ENCODE measurements around the gene DSCAML1. TPM values are rescaled to one million over a fixed set of nuclear protein-coding genes. Genes with fewer than 3 reads are reported as not detected.

The DSCAML1 gene
- total RNA-seq, 1 experiment from 2014 or later: not detected

GRCh38 chr11:117827521-117828511 lies 30.8 kb upstream of the DSCAML1 start:
- H3K9me2 ChIP-seq (replicated peaks; ENCODE audit: low read length): no peaks in the 10 kb centered on the region
- no peak for DNase-seq
- CTCF ChIA-PET: no interaction called here
- H3K36me3 ChIP-seq (ENCODE audit: low read depth, low read length): no peaks in the 10 kb centered on the region
- TF ChIP-seq, protein P1, sequence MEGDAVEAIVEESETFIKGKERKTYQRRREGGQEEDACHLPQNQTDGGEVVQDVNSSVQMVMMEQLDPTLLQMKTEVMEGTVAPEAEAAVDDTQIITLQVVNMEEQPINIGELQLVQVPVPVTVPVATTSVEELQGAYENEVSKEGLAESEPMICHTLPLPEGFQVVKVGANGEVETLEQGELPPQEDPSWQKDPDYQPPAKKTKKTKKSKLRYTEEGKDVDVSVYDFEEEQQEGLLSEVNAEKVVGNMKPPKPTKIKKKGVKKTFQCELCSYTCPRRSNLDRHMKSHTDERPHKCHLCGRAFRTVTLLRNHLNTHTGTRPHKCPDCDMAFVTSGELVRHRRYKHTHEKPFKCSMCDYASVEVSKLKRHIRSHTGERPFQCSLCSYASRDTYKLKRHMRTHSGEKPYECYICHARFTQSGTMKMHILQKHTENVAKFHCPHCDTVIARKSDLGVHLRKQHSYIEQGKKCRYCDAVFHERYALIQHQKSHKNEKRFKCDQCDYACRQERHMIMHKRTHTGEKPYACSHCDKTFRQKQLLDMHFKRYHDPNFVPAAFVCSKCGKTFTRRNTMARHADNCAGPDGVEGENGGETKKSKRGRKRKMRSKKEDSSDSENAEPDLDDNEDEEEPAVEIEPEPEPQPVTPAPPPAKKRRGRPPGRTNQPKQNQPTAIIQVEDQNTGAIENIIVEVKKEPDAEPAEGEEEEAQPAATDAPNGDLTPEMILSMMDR (conservative IDR thresholded peaks at IDR 0.05; ENCODE audit: low read depth, low read length): no peak
- no peak for TF ChIP-seq EZH2phosphoT487 (IDR thresholded peaks at IDR 0.05; ENCODE audit: borderline replicate concordance, low read length)
- TF ChIP-seq EZH2 (IDR thresholded peaks at IDR 0.05; ENCODE audit: low read length, unreplicated experiment): no peak
- intact Hi-C loops (cut with micrococcal nuclease): no loop called here
- ATAC-seq: no peak
- H3K4me2 ChIP-seq (ENCODE audit: low read length): no peak overlapping the region
- no peak overlapping the region for H3K4me3 ChIP-seq (ENCODE audit: low read length)
- no peak overlapping the region for H2AFZ ChIP-seq (ENCODE audit: low read length)
- peaks cover 8% of the 10 kb centered on the region for H3K4me1 ChIP-seq (ENCODE audit: insufficient read depth, low read length)
- BruUV-seq (replicated peaks): no TSS peak
- no peaks in the 10 kb centered on the region for H3K79me2 ChIP-seq (ENCODE audit: low read length)
- no peak overlapping the region for H3K9ac ChIP-seq (ENCODE audit: low read length)
- H3K9me3 ChIP-seq (ENCODE audit: low read length): no peaks in the 10 kb centered on the region
- peaks cover 80% of the 10 kb centered on the region for H3K27me3 ChIP-seq (ENCODE audit: low read length)
- no peak overlapping the region for H3K27ac ChIP-seq (ENCODE audit: low read length)
- POLR2A ChIA-PET (ENCODE audit: unreplicated experiment): interaction anchor here (0.6 kb wide), 1 partner anchor 63 kb away, joined by 3 read pairs; no protein-coding TSS in a partner anchor
- H4K20me1 ChIP-seq (ENCODE audit: low read length): no peaks in the 10 kb centered on the region
- no peaks in the 10 kb centered on the region for H3F3A ChIP-seq (ENCODE audit: low read length, unreplicated experiment)

- ChIA-PET POLR2A (ENCODE audit: unreplicated experiment) (no interaction called here), CTCF (no interaction called here)
- Histone ChIP-seq H3K27me3 (ENCODE audit: low read length) (peaks cover 78% of the 10 kb centered on the region), H3K4me3 (ENCODE audit: low read length) (no peak overlapping the region), H3K4me1 (ENCODE audit: insufficient read depth, low read length) (peaks cover 8% of the 10 kb centered on the region), H3K9ac (ENCODE audit: low read length) (no peak overlapping the region), H2AFZ (ENCODE audit: low read length) (no peak overlapping the region), H3K79me2 (ENCODE audit: low read length) (no peaks in the 10 kb centered on the region), H4K20me1 (ENCODE audit: low read length) (no peaks in the 10 kb centered on the region), H3F3A (ENCODE audit: low read length, unreplicated experiment) (no peaks in the 10 kb centered on the region), H3K4me2 (ENCODE audit: low read length) (no peak overlapping the region), H3K9me2 (replicated peaks; ENCODE audit: low read length) (no peaks in the 10 kb centered on the region), H3K36me3 (ENCODE audit: low read depth, low read length) (no peaks in the 10 kb centered on the region), H3K27ac (ENCODE audit: low read length) (no peak overlapping the region), H3K9me3 (ENCODE audit: low read length) (no peaks in the 10 kb centered on the region)
- TF ChIP-seq EZH2phosphoT487 (IDR thresholded peaks at IDR 0.05; ENCODE audit: borderline replicate concordance, low read length) (no peak), EZH2 (IDR thresholded peaks at IDR 0.05; ENCODE audit: low read length, unreplicated experiment) (no peak)
- TF ChIP-seq, protein P1 (conservative IDR thresholded peaks at IDR 0.05; ENCODE audit: low read depth, low read length): no peak
- ATAC-seq: no peak
- intact Hi-C loops (cut with micrococcal nuclease): no loop called here
- no TSS peak for BruUV-seq (replicated peaks)
- no peak for DNase-seq
Observed at GRCh38 chr11:117826832-117827231, 29.8 kb upstream of the DSCAML1 start.

- H3K79me2 ChIP-seq (ENCODE audit: low read length): no peaks in the 10 kb centered on the region
- no peaks in the 10 kb centered on the region for H3K9me3 ChIP-seq (ENCODE audit: low read length)
- H3K27me3 ChIP-seq (ENCODE audit: low read length): peaks cover 77% of the 10 kb centered on the region
- H2AFZ ChIP-seq (ENCODE audit: low read length): no peak overlapping the region
- POLR2A ChIA-PET (ENCODE audit: unreplicated experiment): no interaction called here
- no TSS peak for BruUV-seq (replicated peaks)
- H3F3A ChIP-seq (ENCODE audit: low read length, unreplicated experiment): no peaks in the 10 kb centered on the region
- no peak overlapping the region for H3K4me2 ChIP-seq (ENCODE audit: low read length)
- no peak overlapping the region for H3K27ac ChIP-seq (ENCODE audit: low read length)
- DNase-seq (no peak), ATAC-seq (no peak)
- H3K4me3 ChIP-seq (ENCODE audit: low read length): no peak overlapping the region
- CTCF ChIA-PET: no interaction called here
- TF ChIP-seq EZH2phosphoT487 (IDR thresholded peaks at IDR 0.05; ENCODE audit: borderline replicate concordance, low read length) (no peak), EZH2 (IDR thresholded peaks at IDR 0.05; ENCODE audit: low read length, unreplicated experiment) (no peak)
- TF ChIP-seq, protein P1 (conservative IDR thresholded peaks at IDR 0.05; ENCODE audit: low read depth, low read length): no peak
- no peaks in the 10 kb centered on the region for H4K20me1 ChIP-seq (ENCODE audit: low read length)
- H3K4me1 ChIP-seq (ENCODE audit: insufficient read depth, low read length): peaks cover 8% of the 10 kb centered on the region
- intact Hi-C loops (cut with micrococcal nuclease): no loop called here
- no peak overlapping the region for H3K9ac ChIP-seq (ENCODE audit: low read length)
- H3K36me3 ChIP-seq (ENCODE audit: low read depth, low read length): no peaks in the 10 kb centered on the region
- H3K9me2 ChIP-seq (replicated peaks; ENCODE audit: low read length): no peaks in the 10 kb centered on the region
Observed at GRCh38 chr11:117826190-117826570, 29.2 kb upstream of the DSCAML1 start.
